ENCODE measurements around the gene BACH1.

- TF ChIP-seq POLR2A (IDR thresholded peaks at IDR 0.05; ENCODE audit: low read length) (no peak), GATA1 (IDR thresholded peaks at IDR 0.05; ENCODE audit: low read depth, low read length) (no peak)
Observed at GRCh38 chr21:29323189-29323588, 24.5 kb downstream of the BACH1 start.

All from erythroblast (primary cell).